ENCODE data around the gene ITGA2.
A peak's percentile ranks its signal among the peaks of the same experiment; 100 is the strongest.
"Not testable (repeated sequence)": the region's sequence is repeated elsewhere in the genome, so short reads cannot be mapped to it uniquely, and the experiment has no call there.

ITGA2 gene

DNA sequence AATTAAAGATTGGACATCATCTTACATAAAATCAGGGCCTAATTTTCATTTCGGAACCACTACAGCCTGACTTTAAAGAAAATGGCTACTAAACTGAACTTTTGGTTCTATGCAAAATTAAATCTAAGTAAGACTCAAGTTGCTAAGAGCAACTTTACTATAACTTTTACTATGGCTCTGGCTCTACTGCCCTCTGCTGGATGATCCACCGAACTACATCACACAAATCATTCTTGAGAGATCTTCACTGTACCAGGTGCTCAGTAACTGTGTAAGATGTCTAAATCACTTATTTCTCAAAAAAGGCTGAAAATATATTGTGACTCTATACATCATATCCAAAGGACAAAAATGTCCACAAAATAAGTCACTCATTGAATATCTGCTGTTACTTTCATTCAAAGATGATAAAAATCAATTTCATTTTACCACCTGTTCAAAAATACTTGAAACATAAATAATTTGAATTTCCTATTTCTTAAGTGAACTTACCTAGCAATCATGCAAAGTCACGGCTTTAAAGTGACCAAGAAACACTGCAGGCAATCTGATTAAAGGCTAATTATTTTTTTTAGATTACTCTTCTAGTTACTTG lies 106.9 kb downstream of the ITGA2 start:
- peak; percentile 32 to 46 (median 32) for DNase-seq (ENCODE audit: low read depth in 3 of 3, low spot score in 1 of 3)

DNA sequence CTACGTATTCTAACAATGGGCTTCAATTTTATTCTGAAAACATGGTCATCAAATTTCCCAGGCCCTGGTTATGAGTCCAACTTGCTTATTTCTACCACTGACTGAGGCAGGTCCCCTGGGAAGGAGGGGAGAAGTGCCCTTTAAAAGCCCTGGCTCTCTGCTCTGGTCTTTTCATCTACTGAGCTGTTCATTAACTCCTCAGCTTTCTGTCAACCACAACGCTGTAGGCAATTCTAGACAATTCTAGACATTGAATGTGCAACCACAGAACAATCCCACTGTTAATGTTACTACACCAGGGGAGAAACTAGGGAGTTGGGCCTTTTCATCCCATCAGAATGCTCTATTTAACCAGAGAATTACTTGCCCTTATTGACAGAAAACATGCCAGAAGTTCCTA lies 110.4 kb downstream of the ITGA2 start:
- no peak for DNase-seq (ENCODE audit: low read depth in 3 of 3, low spot score in 1 of 3)

DNA sequence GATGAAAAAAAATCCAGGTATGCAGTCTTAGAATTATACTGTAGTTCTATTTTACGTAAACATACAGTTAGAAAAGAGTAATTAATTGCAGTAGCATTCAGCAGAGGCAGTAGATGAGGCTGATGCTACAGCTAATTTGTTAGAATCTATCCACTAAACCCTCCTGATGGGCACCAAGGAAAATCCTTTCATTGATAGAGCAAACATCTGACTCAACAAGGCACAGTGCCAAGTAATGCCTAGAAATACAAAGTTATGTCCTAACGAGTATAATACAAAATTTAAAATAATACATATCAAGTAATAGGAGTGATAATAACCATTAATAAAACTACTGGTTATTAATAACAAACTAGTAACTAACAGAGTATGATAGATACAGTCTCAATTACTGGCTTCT lies 111.5 kb downstream of the ITGA2 start:
- DNase-seq (ENCODE audit: low read depth in 3 of 3, low spot score in 1 of 3): no peak

DNA sequence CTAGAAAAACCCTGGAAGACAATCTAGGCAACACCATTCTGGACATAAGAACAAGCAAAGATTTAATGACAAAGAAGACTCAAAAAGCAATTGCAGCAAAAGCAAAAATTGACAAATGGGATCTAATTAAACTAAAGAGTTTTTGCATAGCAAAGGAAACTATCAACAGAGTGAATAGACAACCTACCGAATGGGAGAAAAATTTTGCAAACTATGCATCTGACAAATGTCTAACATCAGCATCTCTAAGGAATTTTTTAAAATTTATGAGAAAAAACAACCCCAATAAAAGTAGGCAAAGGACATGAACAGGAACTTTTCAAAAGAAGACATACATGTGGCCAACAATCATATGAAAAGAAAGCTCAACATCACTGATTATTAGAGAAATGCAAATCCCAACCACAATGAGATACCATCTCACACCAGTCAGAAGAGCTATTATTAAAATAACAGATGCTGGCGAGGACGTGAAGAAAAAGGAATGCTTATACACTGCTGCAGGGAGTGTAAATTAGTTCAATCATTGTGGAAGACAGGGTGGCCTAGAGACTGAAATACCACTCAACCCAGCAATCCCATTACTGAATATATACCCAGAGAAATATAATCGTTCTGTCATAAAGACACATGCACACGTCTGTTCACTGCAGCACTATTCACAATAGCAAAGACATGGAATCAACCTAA lies 116.6 kb downstream of the ITGA2 start:
- DNase-seq (ENCODE audit: low read depth in 3 of 3, low spot score in 1 of 3): no peak

DNA sequence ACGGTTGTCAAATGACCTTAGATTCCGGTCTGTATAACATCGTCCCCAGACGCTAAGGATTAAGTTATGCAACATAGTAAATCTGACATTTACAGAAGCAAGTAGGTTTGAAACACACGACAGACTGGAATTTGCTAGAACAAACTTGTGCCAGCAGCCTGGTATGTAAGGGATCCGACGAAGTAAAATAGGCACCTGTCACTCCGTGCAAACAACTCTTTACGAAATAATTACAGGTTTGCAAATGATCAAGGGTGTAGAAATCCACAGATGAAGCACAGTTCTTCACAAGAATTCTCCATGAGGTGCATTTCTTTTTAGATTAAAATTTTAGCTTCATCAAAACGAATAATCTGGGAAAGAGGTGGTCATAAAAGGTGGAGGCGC lies 119.9 kb downstream of the ITGA2 start:
- DNase-seq (ENCODE audit: low read depth in 3 of 3, low spot score in 1 of 3): no peak

DNA sequence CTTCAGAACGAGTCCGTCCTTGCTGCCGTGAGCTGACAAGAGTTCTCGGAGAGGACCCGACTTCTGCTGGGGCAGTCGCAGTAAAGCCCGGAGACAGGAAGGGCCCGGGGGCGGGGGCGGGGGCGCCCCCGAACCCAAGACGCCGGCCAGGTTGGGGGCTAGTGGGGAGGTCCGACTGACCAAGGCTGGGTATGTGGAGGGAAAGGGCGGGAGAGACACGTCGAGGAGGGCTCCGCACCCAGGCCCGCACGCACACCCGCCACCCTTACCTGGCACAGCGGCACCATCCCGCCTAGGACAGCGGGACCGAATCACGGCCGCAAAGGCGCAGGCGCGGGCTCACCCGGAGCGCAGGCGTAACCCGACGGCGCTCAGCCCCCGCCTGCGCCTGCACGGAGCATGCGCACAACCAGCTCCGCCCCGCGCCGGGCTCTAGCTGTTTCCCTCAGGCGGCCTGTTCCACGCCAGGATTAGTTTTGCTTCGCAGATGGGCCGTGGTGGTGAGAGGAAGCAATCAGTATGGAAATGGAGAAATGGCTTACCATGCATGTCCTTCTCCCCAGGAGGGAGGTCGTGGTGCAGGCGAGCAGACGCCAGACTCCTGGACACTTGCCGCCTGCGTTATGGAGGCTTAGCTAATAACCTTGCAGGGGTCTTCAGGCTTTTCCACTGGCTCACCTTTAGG lies 120.4 kb downstream of the ITGA2 start, which contains the start of gene MOCS2:
Gene MOCS2 (minus strand): TSS at position 315 of the 685 bp plus-strand sequence. CDS start 2,583 bp downstream, outside the sequence.
- DNase-seq (ENCODE audit: low read depth in 3 of 3, low spot score in 1 of 3): peak; percentile 76 to 84 (median 79)

DNA sequence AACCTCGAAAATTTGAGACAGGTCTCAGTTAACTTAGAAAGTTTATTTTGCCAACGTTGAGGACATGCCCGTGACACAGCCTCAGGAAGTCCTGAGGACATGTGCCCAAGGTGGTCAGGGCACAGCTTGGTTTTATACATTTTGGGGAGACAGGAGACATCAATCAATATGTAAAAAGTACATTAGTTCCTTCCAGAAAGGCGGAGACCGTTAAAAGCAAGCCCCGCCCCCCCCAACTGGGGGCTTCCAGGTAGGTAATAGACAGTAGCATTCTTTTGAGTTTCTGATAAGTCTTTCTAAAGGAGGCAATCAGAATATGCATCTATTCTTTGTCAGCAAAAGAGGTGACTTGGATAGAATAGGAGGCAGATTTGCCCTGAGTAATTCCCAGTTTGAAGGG lies 121.0 kb downstream of the ITGA2 start:
- no peak for DNase-seq (ENCODE audit: low read depth in 3 of 3, low spot score in 1 of 3)

DNA sequence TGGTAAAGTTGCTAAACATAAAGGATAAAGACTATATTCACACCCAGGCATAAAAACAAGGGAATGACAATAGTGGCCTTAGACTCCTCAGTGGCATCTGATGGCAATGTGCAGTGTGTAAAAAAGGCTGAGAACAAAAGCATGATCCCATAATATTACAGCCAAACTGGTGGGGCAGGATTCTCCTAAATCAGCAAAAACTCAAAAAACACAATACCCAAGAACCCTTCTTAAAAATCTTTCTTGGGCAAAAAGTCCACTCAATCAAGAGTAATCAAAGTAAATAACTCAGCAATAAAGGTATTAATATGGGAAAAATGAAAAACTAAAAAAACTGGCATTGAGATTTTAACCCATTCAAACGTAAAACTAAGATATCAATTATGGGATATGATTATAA lies 122.0 kb downstream of the ITGA2 start:
- no peak for DNase-seq (ENCODE audit: low read depth in 3 of 3, low spot score in 1 of 3)

DNA sequence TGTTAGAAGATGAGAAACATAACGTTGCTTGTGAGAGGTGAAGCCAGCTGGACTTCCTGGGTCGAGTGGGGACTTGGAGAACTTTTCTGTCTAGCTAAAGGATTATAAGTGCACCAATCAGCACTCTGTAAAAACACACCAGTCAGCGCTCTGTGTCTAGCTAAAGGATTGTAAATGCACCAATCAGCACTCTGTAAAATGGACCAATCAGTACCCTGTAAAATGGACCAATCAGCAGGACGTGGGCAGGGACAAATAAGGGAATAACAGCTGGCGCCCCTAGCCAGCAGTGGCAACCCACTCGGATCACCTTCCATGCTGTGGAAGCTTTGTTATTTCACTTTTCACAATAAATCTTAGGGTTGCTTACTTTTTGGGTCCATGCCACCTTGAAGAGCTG lies 123.2 kb downstream of the ITGA2 start:
- not testable (repeated sequence) for DNase-seq (ENCODE audit: low read depth in 3 of 3, low spot score in 1 of 3)

DNA sequence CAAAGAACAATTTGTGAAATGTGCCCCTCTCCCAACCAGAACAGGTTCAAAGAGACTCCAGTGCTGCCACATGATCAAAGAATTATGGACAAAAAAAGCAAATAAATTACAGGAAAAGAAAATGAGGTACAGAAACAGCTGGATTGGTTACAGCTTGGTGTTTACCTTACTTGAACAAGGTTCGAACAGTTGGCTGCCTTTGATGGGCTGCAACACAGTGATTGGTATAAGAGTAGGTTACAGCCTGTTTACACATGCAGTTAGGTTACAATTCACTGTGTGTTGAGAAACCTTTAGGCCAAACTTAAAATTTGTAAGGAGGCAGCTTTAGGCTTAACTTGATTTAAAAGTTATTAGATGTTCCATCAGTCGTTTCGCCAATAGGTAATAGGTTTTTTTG lies 123.8 kb downstream of the ITGA2 start:
- DNase-seq (ENCODE audit: low read depth in 3 of 3, low spot score in 1 of 3): no peak

DNA sequence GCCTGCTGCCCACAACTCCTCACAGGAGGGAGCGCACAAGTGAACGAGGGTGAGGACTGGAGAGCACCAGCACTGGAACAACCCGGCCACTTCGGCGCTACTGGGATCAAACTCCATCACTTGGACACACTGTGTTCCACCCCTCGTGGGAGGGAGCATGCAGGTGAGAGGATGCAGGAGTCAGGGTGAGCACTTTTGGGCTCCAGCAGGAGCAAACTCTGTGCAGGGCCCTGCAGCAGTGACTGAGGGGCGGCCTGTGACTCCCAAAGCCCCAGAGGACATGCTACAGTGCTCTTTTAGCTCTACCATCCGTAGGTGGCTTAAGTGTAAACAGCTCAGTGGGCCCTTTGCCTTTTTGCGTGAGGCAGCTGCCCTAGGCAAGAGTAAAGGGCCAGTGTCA lies 124.8 kb downstream of the ITGA2 start:
- DNase-seq (ENCODE audit: low read depth in 3 of 3, low spot score in 1 of 3): no peak

DNA sequence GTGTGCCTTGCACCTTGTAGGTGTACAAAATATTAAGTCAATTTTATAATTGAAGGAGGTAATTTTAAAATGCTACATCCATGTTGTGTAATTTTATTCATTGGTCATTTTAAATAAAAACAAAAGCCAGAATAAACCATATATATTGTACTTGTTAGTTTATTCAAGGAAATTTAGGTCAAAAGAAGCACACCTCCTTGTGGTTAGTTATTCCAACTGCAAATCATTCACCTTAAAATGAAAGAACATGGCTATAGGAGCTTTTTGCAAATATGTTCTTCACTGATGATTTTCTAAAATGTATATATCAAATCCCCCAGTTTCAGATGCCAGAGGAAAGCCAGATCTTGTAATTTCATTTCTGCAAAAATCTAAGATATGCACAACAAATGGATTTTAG lies 125.8 kb downstream of the ITGA2 start:
- DNase-seq (ENCODE audit: low read depth in 3 of 3, low spot score in 1 of 3): no peak

DNA sequence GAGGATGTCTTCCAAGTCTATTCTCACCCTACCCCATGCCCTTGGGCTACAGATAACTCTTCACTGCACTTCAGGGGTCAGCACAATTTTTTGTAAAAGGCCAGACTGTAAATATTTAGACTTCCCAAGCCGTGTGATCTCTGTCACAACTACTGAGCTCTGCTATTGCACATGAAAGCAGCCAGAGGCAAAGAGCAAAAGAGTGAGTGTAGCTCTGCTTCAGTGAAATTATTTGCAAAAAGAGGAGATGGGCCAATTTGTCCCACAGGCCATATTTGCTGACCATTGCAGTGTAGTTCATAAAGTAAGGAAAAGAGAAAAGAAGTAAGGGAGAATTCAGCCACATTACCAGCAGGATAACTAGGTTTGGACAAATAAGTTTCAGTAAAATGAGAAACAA lies 127.4 kb downstream of the ITGA2 start:
- DNase-seq (ENCODE audit: low read depth in 3 of 3, low spot score in 1 of 3): no peak

DNA sequence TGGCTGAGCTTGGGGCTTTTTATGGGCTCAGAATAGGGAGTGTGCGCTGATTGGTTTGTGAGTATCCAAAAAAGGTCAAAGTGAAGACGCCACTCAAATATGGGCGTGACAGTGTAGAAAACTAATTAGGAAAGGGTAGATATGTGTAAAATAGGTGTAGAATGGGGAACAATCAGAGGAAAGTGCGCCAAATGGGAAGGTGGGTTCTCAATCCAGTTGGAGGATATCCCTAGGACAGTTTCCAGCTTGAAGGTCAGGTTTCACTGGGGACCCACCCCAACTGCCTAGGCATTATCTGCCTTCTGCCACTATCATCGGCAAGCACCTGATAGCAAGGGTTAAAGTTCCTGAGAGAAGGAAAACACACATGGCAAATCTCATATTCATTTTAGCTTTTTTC lies 129.7 kb downstream of the ITGA2 start:
- no peak for DNase-seq (ENCODE audit: low read depth in 3 of 3, low spot score in 1 of 3)

DNA sequence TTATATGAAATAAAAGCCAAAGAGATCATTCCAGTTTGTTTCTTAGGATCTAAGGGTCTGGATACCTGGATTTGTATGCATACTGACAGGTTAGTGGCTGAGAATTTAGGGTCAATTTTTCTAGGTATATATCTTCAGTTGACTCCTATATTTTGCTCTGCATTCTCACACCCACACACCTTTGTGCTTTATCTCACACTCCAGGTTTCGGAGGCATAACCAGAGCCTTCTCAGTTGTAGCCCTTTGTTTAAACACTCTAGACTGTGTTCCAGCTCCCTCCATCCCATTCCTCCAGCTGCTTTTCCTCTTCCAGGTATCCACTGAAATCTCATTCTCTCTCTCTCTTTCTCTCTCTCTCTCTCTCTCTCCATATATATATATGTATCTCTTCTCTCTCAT lies 131.0 kb downstream of the ITGA2 start:
- no peak for DNase-seq (ENCODE audit: low read depth in 3 of 3, low spot score in 1 of 3)

DNA sequence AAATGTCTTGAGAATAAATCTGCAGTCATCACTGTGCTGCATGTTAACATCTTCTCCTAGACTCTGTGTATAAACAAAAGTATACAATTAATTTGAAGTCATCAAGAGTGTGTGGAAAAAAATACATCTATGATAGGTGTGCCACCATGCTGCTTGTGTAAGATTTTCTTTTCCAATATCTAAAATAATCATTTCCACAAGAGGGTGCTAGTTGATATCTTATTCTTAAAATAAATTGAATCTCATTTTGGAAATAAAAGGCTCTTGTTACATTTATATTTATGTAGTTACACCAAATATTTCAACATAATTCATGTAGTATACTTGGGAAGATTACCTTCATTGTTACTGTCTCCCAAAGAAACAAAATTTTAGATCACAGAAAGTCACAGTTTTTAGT lies 134.6 kb downstream of the ITGA2 start:
- no peak for DNase-seq (ENCODE audit: low read depth in 3 of 3, low spot score in 1 of 3)

DNA sequence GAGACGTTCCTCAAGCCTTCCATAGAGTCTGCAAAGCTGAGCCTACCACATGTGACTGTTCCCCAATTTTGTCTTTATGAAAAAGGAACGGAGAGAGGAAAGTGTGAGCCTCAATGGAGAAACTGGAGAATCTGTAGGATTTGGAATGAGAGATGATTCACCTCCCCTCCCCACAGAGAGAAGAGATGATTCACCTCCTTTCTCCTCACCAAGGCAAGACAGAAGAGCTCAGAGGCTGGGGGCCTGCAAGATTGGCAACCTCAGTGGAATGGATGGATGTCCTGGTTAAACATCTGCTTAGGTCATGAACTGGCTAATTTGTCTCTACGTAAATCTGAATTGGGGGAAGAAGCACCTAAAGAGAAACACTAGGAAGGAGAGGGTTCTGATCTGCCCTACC lies 137.4 kb downstream of the ITGA2 start:
- DNase-seq (ENCODE audit: low read depth in 3 of 3, low spot score in 1 of 3): no peak

DNA sequence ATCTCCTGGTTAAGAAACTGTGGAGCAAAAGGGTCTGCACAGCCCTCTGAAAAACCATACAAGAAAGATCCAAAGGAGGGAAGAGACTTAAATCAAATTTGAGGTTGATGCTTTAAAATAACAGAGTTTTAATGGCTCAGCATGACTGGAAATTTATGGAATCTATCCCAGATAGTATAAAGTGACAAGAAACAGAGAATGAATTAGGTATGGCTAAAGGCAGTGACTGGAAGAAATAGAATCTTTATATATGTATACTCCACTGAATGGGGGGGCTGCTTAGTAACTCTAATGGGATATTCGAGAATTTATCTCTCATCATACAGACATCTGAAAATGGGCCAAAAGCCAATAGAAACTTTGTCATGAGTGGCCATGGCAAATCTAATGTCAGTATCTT lies 138.0 kb downstream of the ITGA2 start:
- DNase-seq (ENCODE audit: low read depth in 3 of 3, low spot score in 1 of 3): no peak

DNA sequence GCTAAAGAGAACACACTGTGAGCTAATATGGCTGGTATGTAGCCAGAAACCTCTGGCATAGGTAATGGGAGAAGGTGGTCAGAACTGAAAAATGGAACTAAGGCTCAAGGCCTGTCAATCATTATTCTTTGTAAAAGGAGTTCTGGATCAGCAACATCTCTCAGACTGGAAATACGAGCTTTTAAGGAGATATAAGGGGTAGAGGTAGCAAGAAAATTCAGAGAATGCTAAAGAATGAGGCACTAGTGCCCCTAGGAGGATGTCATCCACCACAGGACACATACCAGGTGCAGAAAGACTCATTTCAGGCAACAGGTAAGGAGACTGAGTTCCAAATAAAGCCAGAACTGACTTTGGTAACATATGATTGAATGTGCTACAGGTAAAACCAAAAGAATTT lies 139.3 kb downstream of the ITGA2 start:
- DNase-seq (ENCODE audit: low read depth in 3 of 3, low spot score in 1 of 3): no peak

DNA sequence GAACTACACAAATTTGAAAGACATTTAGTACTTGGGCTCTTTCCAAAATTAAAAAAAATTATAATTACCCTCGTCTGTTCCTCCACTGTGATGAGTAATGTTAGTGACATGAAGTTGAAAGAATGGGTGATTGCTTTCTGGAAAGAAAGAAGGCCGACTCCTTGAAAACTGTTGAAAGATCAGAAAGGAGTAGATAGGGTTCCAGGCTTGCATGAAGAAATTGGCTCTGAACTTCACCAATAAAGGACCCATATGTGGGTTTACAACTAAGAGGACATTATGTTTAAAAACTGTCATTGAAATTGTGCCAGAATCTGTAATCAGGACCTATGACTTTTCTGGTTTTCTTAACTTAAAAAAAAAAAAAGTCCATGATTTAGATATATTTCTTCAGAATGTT lies 141.1 kb downstream of the ITGA2 start:
- no peak for DNase-seq (ENCODE audit: low read depth in 3 of 3, low spot score in 1 of 3)

DNA sequence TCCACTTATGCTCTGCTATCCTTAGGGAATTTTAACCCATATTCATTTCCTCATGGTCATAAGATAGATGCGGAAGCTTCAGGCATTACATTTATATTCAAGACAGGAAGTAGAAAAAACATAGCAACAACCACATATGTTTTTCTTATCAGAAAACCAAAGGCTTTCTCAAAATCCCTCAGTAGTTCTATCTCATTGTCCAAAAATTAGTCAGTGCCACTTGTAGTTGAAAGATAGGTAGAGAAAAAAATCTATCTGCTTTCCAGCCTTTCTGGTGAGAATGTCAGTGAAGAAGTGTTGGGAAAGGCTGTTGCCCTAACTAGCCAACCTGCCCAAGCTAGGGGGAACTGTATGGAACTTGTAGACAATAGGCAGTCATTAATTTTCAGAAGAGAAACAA lies 143.9 kb downstream of the ITGA2 start:
- no peak for DNase-seq (ENCODE audit: low read depth in 3 of 3, low spot score in 1 of 3)
